ENCODE measurements around the gene PLXDC2.

Gene PLXDC2

GRCh38 chr10:19862811-19863515, 46.7 kb downstream of the PLXDC2 start:
- no peak for DNase-seq

- no peak for DNase-seq
These were observed 49.4 kb downstream of the PLXDC2 start for GRCh38 chr10:19865676-19866075.

GRCh38 chr10:19869370-19869769, 53.1 kb downstream of the PLXDC2 start:
- no peak for DNase-seq

- DNase-seq, result no peak
These were observed 56.5 kb downstream of the PLXDC2 start for GRCh38 chr10:19872504-19873271.

- no peak for DNase-seq
These were observed 58.0 kb downstream of the PLXDC2 start for GRCh38 chr10:19874190-19874589.

- DNase-seq, result no peak
These were observed 58.6 kb downstream of the PLXDC2 start for GRCh38 chr10:19874791-19875190.

GRCh38 chr10:19876570-19876969, 60.3 kb downstream of the PLXDC2 start:
- DNase-seq, result no peak

GRCh38 chr10:19877466-19878255, 61.4 kb downstream of the PLXDC2 start:
- no peak for DNase-seq

GRCh38 chr10:19882621-19883020, 66.4 kb downstream of the PLXDC2 start:
- no peak for DNase-seq

- no peak for DNase-seq
These were observed 71.9 kb downstream of the PLXDC2 start for GRCh38 chr10:19888061-19888660.

- no peak for DNase-seq
These were observed 73.0 kb downstream of the PLXDC2 start for GRCh38 chr10:19889256-19889655.

- DNase-seq, result no peak
These were observed 75.2 kb downstream of the PLXDC2 start for GRCh38 chr10:19891429-19891828.

- DNase-seq, result no peak
These were observed 76.0 kb downstream of the PLXDC2 start for GRCh38 chr10:19892270-19892669.

- no peak for DNase-seq
These were observed 76.4 kb downstream of the PLXDC2 start for GRCh38 chr10:19892677-19893076.

- no peak for DNase-seq
These were observed 79.3 kb downstream of the PLXDC2 start for GRCh38 chr10:19895500-19895899.

- no peak for DNase-seq
These were observed 86.2 kb downstream of the PLXDC2 start for GRCh38 chr10:19902456-19902855.

- no peak for DNase-seq
These were observed 88.0 kb downstream of the PLXDC2 start for GRCh38 chr10:19904202-19904661.

- DNase-seq, result no peak
These were observed 90.0 kb downstream of the PLXDC2 start for GRCh38 chr10:19906108-19906791.

GRCh38 chr10:19908991-19909696, 92.9 kb downstream of the PLXDC2 start:
- DNase-seq, result no peak

GRCh38 chr10:19911886-19912285, 95.7 kb downstream of the PLXDC2 start:
- no peak for DNase-seq

- no peak for DNase-seq
These were observed 97.8 kb downstream of the PLXDC2 start for GRCh38 chr10:19913987-19914386.

- DNase-seq, result no peak
These were observed 98.9 kb downstream of the PLXDC2 start for GRCh38 chr10:19915125-19915524.
